ENCODE data around the gene DEFB125.
A peak's percentile ranks its signal among the peaks of the same experiment; 100 is the strongest.
"Not testable (repeated sequence)": the region's sequence is repeated elsewhere in the genome, so short reads cannot be mapped to it uniquely, and the experiment has no call there.

Gene DEFB125

DNA sequence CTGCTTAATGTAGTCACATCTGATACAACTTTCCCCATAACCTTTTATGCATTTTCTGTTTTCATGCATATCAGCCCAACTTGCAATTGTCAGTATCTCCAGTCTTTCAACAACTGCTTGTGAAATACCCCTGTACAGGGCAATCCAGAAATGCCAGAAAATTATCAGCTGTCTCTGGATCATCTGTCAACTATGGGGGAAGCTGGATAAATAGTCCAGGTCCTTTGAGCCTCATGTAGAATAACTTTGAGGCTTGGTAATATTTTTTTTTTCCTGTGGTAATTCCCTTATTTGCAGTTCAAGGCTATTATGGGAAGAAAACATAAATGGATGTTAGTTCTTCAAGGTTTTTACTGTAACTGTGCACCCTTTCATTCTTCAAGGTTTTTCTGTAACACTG lies 6.2 kb downstream of the DEFB125 start:
- Histone ChIP-seq H3K9ac (ENCODE audit: low read length) (no peak overlapping the region), H4K8ac (ENCODE audit: low read depth, low read length) (no peak overlapping the region), H3K79me1 (ENCODE audit: low read length) (no peaks in the 10 kb centered on the region), H3K4me3 (ENCODE audit: low read length) (no peak overlapping the region), H3K4me2 (ENCODE audit: low read length) (no peak overlapping the region), H3K27ac (ENCODE audit: low read depth, low read length) (no peak overlapping the region), H2BK120ac (ENCODE audit: low read depth, low read length) (no peak overlapping the region), H3K23ac (ENCODE audit: low read length) (no peak overlapping the region), H3K27me3 (ENCODE audit: insufficient read depth, low read length, poor library complexity) (no peaks in the 10 kb centered on the region), H2BK5ac (ENCODE audit: low read length) (no peak overlapping the region), H3K79me2 (ENCODE audit: control insufficient read depth, insufficient read depth, low read length) (no peaks in the 10 kb centered on the region), H2AK5ac (ENCODE audit: low read length) (no peak overlapping the region), H4K5ac (ENCODE audit: low read length) (no peak overlapping the region), H3K36me3 (ENCODE audit: control insufficient read depth, insufficient read depth, low read length) (no peaks in the 10 kb centered on the region), H3K56ac (ENCODE audit: low read length) (no peak overlapping the region), H2BK15ac (replicated peaks; ENCODE audit: low read depth) (no peak overlapping the region), H3K4me1 (ENCODE audit: control insufficient read depth, low read depth, low read length) (no peaks in the 10 kb centered on the region), H3K18ac (ENCODE audit: low read length) (no peak overlapping the region), H3K4ac (ENCODE audit: low read depth, low read length) (no peak overlapping the region)
- no peak for DNase-seq

DNA sequence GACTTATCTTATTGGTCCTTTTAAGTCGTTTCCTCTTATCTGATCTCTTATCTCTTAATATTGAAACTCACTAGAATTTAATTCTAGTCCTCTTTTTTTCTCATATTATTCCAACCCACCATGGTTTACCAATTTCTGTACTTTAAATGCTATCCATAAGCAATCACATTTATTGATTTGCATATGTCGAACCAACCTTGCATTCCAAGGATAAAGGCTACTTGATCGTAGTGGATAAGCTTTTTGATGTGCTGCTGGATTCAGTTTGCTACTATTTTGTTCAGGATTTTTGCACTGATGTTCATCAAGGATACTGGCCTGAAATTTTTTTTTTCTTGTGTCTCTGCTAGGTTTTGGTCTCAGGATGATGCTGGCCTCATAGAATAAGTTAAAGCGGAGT lies 7.7 kb downstream of the DEFB125 start:
- no CpG with 5 or more reads among the region's 4 CpGs for WGBS (ENCODE audit: extremely low coverage, insufficient coverage, low lambda C conversion rate)
- H3K27me3 ChIP-seq (ENCODE audit: insufficient read depth, low read length, poor library complexity) = no peaks in the 10 kb centered on the region
- no peak overlapping the region for H3K27ac ChIP-seq (ENCODE audit: low read depth, low read length)
- H2BK120ac ChIP-seq (ENCODE audit: low read depth, low read length) = no peak overlapping the region
- no peak overlapping the region for H4K8ac ChIP-seq (ENCODE audit: low read depth, low read length)
- H3K4me3 ChIP-seq (ENCODE audit: low read length) = no peak overlapping the region
- H3K9ac ChIP-seq (ENCODE audit: low read length) = no peak overlapping the region
- no peak overlapping the region for H3K4ac ChIP-seq (ENCODE audit: low read depth, low read length)
- no peaks in the 10 kb centered on the region for H3K79me1 ChIP-seq (ENCODE audit: low read length)
- no peaks in the 10 kb centered on the region for H3K4me1 ChIP-seq (ENCODE audit: control insufficient read depth, low read depth, low read length)
- H3K36me3 ChIP-seq (ENCODE audit: control insufficient read depth, insufficient read depth, low read length) = no peaks in the 10 kb centered on the region
- no peak overlapping the region for H3K4me2 ChIP-seq (ENCODE audit: low read length)
- H3K56ac ChIP-seq (ENCODE audit: low read length) = no peak overlapping the region
- DNase-seq = peak; percentile 0
- H3K79me2 ChIP-seq (ENCODE audit: control insufficient read depth, insufficient read depth, low read length) = no peaks in the 10 kb centered on the region
- H2AK5ac ChIP-seq (ENCODE audit: low read length) = no peak overlapping the region
- H3K23ac ChIP-seq (ENCODE audit: low read length) = no peak overlapping the region
- H4K5ac ChIP-seq (ENCODE audit: low read length) = no peak overlapping the region
- no peak overlapping the region for H2BK5ac ChIP-seq (ENCODE audit: low read length)
- H2BK15ac ChIP-seq (replicated peaks; ENCODE audit: low read depth) = no peak overlapping the region
- H3K18ac ChIP-seq (ENCODE audit: low read length) = no peak overlapping the region

DNA sequence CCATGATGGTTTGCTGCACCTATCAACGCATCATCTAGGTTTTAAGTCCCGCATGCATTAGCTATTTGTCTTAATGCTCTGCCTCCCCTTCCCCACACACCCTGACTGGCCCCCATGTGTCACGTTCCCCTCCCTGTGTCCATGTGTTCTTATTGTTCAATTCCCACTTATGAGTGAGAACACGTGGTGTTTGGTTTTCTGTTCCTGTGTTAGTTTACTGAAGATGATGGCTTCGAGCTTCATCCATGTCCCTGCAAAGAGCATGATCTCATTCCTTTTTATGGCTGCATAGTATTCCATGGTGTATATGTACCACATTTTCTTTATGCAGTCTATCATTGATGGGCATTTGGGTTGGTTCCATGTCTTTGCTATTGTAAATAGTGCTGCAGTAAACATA lies 10.2 kb downstream of the DEFB125 start:
- no CpG with 5 or more reads among the region's 5 CpGs for whole genome bisulfite sequencing (ENCODE audit: extremely low coverage, insufficient coverage, low lambda C conversion rate)

DNA sequence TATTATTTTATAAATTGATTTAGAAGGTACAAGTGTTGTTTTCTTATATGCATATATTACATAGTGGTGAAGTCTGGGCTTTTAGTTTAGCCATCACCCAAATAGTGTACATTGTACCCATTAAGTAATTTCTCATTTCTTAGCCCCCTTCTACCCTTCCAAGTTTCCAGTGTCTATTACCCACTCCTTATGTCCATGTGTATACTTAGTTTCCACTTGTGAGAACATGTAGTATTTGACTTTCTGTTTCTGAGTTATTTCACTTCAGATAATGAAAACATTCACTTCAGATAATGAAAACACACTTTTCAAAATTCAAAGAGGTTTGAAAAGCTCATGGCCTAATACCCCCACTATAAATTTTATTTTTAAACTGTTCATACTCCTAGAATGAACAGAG lies 14.5 kb downstream of the DEFB125 start:
- H3K27me3 ChIP-seq (ENCODE audit: insufficient read depth, low read length, poor library complexity) = no peaks in the 10 kb centered on the region
- H3K36me3 ChIP-seq (ENCODE audit: control insufficient read depth, insufficient read depth, low read length) = no peaks in the 10 kb centered on the region
- H3K4me3 ChIP-seq (ENCODE audit: low read length) = no peak overlapping the region
- H2BK15ac ChIP-seq (replicated peaks; ENCODE audit: low read depth) = no peak overlapping the region
- H3K56ac ChIP-seq (ENCODE audit: low read length) = no peak overlapping the region
- no peak overlapping the region for H3K4ac ChIP-seq (ENCODE audit: low read depth, low read length)
- no peaks in the 10 kb centered on the region for H3K4me1 ChIP-seq (ENCODE audit: control insufficient read depth, low read depth, low read length)
- no peak overlapping the region for H3K4me2 ChIP-seq (ENCODE audit: low read length)
- no peak overlapping the region for H2AK5ac ChIP-seq (ENCODE audit: low read length)
- no peak overlapping the region for H3K27ac ChIP-seq (ENCODE audit: low read depth, low read length)
- H3K18ac ChIP-seq (ENCODE audit: low read length) = no peak overlapping the region
- no peak overlapping the region for H4K5ac ChIP-seq (ENCODE audit: low read length)
- DNase-seq = no peak
- no peak overlapping the region for H3K9ac ChIP-seq (ENCODE audit: low read length)
- H3K79me2 ChIP-seq (ENCODE audit: control insufficient read depth, insufficient read depth, low read length) = no peaks in the 10 kb centered on the region
- H3K23ac ChIP-seq (ENCODE audit: low read length) = no peak overlapping the region
- H3K79me1 ChIP-seq (ENCODE audit: low read length) = no peaks in the 10 kb centered on the region
- H2BK120ac ChIP-seq (ENCODE audit: low read depth, low read length) = no peak overlapping the region
- H2BK5ac ChIP-seq (ENCODE audit: low read length) = no peak overlapping the region
- no peak overlapping the region for H4K8ac ChIP-seq (ENCODE audit: low read depth, low read length)

More for the DNA sequence above, 10.2 kb downstream of the DEFB125 start:
- H4K8ac ChIP-seq (ENCODE audit: low read depth, low read length); H3K4ac ChIP-seq (ENCODE audit: low read depth, low read length); H3K79me2 ChIP-seq (ENCODE audit: control insufficient read depth, insufficient read depth, low read length); H2BK15ac ChIP-seq (replicated peaks; ENCODE audit: low read depth); H2BK5ac ChIP-seq (ENCODE audit: low read length); H3K9ac ChIP-seq (ENCODE audit: low read length); H4K5ac ChIP-seq (ENCODE audit: low read length); H3K27ac ChIP-seq (ENCODE audit: low read depth, low read length); H3K79me1 ChIP-seq (ENCODE audit: low read length); H3K23ac ChIP-seq (ENCODE audit: low read length); H3K4me1 ChIP-seq (ENCODE audit: control insufficient read depth, low read depth, low read length); H2BK120ac ChIP-seq (ENCODE audit: low read depth, low read length); DNase-seq; H3K4me3 ChIP-seq (ENCODE audit: low read length); H3K27me3 ChIP-seq (ENCODE audit: insufficient read depth, low read length, poor library complexity); H3K36me3 ChIP-seq (ENCODE audit: control insufficient read depth, insufficient read depth, low read length); H3K18ac ChIP-seq (ENCODE audit: low read length); H2AK5ac ChIP-seq (ENCODE audit: low read length); H3K4me2 ChIP-seq (ENCODE audit: low read length); H3K56ac ChIP-seq (ENCODE audit: low read length): not testable (repeated sequence)

DNA sequence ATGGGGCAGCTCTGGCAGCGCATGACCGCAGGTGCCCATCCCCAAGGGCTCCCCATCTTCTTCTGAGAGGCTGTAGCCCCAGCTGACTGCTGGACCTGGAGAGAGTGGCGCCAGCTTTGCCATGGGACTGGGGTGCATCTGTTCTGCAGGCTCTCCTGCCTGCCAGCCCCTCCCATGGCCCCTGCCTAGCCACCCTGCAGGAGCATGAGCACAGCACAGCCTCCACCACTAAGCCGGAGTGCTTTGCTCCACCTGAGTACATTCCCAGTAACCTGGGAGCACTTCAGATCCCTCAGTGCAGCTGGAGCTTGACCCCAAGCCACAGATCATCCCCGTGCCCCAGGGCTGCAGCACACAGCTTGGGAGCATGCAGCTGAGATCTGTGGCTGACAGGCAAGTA lies 16.0 kb downstream of the DEFB125 start:
- H2AK5ac ChIP-seq (ENCODE audit: low read length) = no peak overlapping the region
- H3K4me1 ChIP-seq (ENCODE audit: control insufficient read depth, low read depth, low read length) = no peaks in the 10 kb centered on the region
- H3K9ac ChIP-seq (ENCODE audit: low read length) = no peak overlapping the region
- H2BK120ac ChIP-seq (ENCODE audit: low read depth, low read length) = no peak overlapping the region
- no peak overlapping the region for H3K18ac ChIP-seq (ENCODE audit: low read length)
- no CpG with 5 or more reads among the region's 5 CpGs for WGBS (ENCODE audit: extremely low coverage, insufficient coverage, low lambda C conversion rate)
- H4K5ac ChIP-seq (ENCODE audit: low read length) = no peak overlapping the region
- DNase-seq = no peak
- no peak overlapping the region for H4K8ac ChIP-seq (ENCODE audit: low read depth, low read length)
- no peak overlapping the region for H2BK5ac ChIP-seq (ENCODE audit: low read length)
- no peak overlapping the region for H3K4me2 ChIP-seq (ENCODE audit: low read length)
- H3K79me2 ChIP-seq (ENCODE audit: control insufficient read depth, insufficient read depth, low read length) = no peaks in the 10 kb centered on the region
- H3K56ac ChIP-seq (ENCODE audit: low read length) = no peak overlapping the region
- no peak overlapping the region for H3K27ac ChIP-seq (ENCODE audit: low read depth, low read length)
- no peak overlapping the region for H3K23ac ChIP-seq (ENCODE audit: low read length)
- H3K79me1 ChIP-seq (ENCODE audit: low read length) = no peaks in the 10 kb centered on the region
- H3K27me3 ChIP-seq (ENCODE audit: insufficient read depth, low read length, poor library complexity) = no peaks in the 10 kb centered on the region
- no peaks in the 10 kb centered on the region for H3K36me3 ChIP-seq (ENCODE audit: control insufficient read depth, insufficient read depth, low read length)
- H3K4me3 ChIP-seq (ENCODE audit: low read length) = no peak overlapping the region
- no peak overlapping the region for H3K4ac ChIP-seq (ENCODE audit: low read depth, low read length)
- no peak overlapping the region for H2BK15ac ChIP-seq (replicated peaks; ENCODE audit: low read depth)

DNA sequence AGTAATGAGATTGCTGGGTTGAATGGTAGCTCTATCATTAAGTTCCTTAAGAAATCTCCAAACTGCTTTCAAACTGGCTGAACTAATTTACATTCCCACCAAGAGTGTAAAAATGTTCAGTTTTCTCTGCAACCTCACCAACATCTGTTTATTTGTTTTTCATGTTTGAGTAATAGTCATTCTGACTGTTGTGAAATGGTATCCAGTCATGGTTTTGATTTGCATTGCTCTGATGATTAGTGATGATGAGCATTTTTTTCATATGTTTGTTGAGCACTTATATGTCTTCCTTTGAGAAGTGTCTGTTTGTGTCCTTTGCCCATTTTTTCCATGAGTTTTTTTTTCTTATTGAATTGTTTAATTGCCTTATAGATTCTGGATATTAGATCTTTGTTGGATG lies 24.9 kb downstream of the DEFB125 start:
- Histone ChIP-seq H4K8ac (ENCODE audit: low read depth, low read length) (no peak overlapping the region), H3K27ac (ENCODE audit: low read depth, low read length) (no peak overlapping the region), H3K36me3 (ENCODE audit: control insufficient read depth, insufficient read depth, low read length) (no peaks in the 10 kb centered on the region), H2BK15ac (replicated peaks; ENCODE audit: low read depth) (no peak overlapping the region), H2BK120ac (ENCODE audit: low read depth, low read length) (no peak overlapping the region), H3K27me3 (ENCODE audit: insufficient read depth, low read length, poor library complexity) (no peaks in the 10 kb centered on the region), H3K4ac (ENCODE audit: low read depth, low read length) (no peak overlapping the region), H3K4me3 (ENCODE audit: low read length) (no peak overlapping the region), H3K56ac (ENCODE audit: low read length) (no peak overlapping the region), H2BK5ac (ENCODE audit: low read length) (no peak overlapping the region), H3K4me1 (ENCODE audit: control insufficient read depth, low read depth, low read length) (no peaks in the 10 kb centered on the region), H3K4me2 (ENCODE audit: low read length) (no peak overlapping the region), H3K9ac (ENCODE audit: low read length) (no peak overlapping the region), H3K23ac (ENCODE audit: low read length) (no peak overlapping the region), H2AK5ac (ENCODE audit: low read length) (no peak overlapping the region), H3K18ac (ENCODE audit: low read length) (no peak overlapping the region), H3K79me2 (ENCODE audit: control insufficient read depth, insufficient read depth, low read length) (no peaks in the 10 kb centered on the region), H3K79me1 (ENCODE audit: low read length) (no peaks in the 10 kb centered on the region), H4K5ac (ENCODE audit: low read length) (no peak overlapping the region)
- DNase-seq = no peak
